Lung (tissue), 12 donors: Measurements from ENCODE around the gene CCL11. TPM values are rescaled to one million over a fixed set of nuclear protein-coding genes. Genes with fewer than 3 reads are reported as not detected.

Experiments used
- ATAC-seq: fragments of 200-7000 bp; cut with Tn5 transposase; one replicate; pipeline ENCODE4 v1.9.1; 2020; ENCODE audit warnings: moderate number of reproducible peaks; ENCODE audit not compliant: insufficient read depth, low FRiP score
- DNase-seq, 3 donors: peaks; one replicate each; pipeline ENCODE4 v3.0.0-alpha.2; 2013 to 2017
- H3K27ac ChIP-seq, 2 donors: one replicate each; pipeline ENCODE4 v1.5.1; 2013; ENCODE audit warnings: mild to moderate bottlenecking in 2 of 2, moderate library complexity in 2 of 2, control low read depth in 1 of 2, inconsistent platforms in 1 of 2, low read depth in 1 of 2, low read length in 1 of 2
- H3K27me3 ChIP-seq, 3 donors: one replicate each; pipeline ENCODE4 v1.5.1; 2013; ENCODE audit warnings: low read length in 2 of 3; ENCODE audit not compliant: control insufficient read depth in 3 of 3, insufficient read depth in 3 of 3
- H3K36me3 ChIP-seq, 4 donors: one replicate each; pipeline ENCODE4 v1.5.1; 2013; ENCODE audit warnings: low read length in 4 of 4, mild to moderate bottlenecking in 1 of 4, moderate library complexity in 1 of 4; ENCODE audit not compliant: control insufficient read depth in 4 of 4, insufficient read depth in 4 of 4
- H3K4me1 ChIP-seq, 5 donors: one replicate each; pipeline ENCODE4 v1.5.1; 2013; ENCODE audit warnings: low read length in 5 of 5, mild to moderate bottlenecking in 2 of 5, moderate library complexity in 1 of 5; ENCODE audit not compliant: control insufficient read depth in 5 of 5, insufficient read depth in 5 of 5
- H3K4me3 ChIP-seq: one replicate; pipeline ENCODE4 v1.5.1; 2013; ENCODE audit warnings: mild to moderate bottlenecking, control low read depth, moderate library complexity
- H3K9ac ChIP-seq, 2 donors: one replicate each; pipeline ENCODE4 v1.5.1; 2013; ENCODE audit warnings: low read length in 2 of 2, control low read depth in 1 of 2; ENCODE audit not compliant: insufficient read depth in 1 of 2
- H3K9me3 ChIP-seq, 4 donors: one replicate each; pipeline ENCODE4 v1.5.1; 2013; ENCODE audit warnings: low read length in 3 of 4, mild to moderate bottlenecking in 1 of 4, moderate library complexity in 1 of 4; ENCODE audit not compliant: control insufficient read depth in 4 of 4, insufficient read depth in 3 of 4
- CTCF ChIP-seq: IDR thresholded peaks from 2 replicates; pipeline ENCODE4 v1.5.1; 2012; ENCODE audit warnings: mild to moderate bottlenecking; ENCODE audit errors: control extremely low read depth, extremely low read depth
- WGBS, 2 donors: extraction: QIAGEN DNeasy Blood & Tissue Kit; methylation state at CpG; one replicate each; pipeline ENCODE4 v1.1.7; 2013; 5-methylcytosine and 5-hydroxymethylcytosine counted together
- polyA plus RNA-seq, 2 donors: library from polyadenylated mRNA; stranded (reverse); fragments of 200-250 nt; gene quantifications; one replicate each; pipeline ENCODE4 v1.2.1, GENCODE V29; 2013
- total RNA-seq, 2 donors: library from RNA; depleted of rRNA in 1 of 2; stranded (reverse); fragments of >200 nt in 1 of 2; gene quantifications; one replicate each; pipeline ENCODE4 v1.2.1, GENCODE V29; 2014 to 2021
- donor health status: control.
- donor health status: control.
- donor health status: Bipolar disorder and iron deficiency.
- donor health status: healthy.
- donor health status: DM: yes; HTN: yes; CAD: no.

CCL11 gene
- total and polyA plus RNA-seq, 4 donors, result 0.18 to 3.6 (median 0.59) TPM

DNA sequence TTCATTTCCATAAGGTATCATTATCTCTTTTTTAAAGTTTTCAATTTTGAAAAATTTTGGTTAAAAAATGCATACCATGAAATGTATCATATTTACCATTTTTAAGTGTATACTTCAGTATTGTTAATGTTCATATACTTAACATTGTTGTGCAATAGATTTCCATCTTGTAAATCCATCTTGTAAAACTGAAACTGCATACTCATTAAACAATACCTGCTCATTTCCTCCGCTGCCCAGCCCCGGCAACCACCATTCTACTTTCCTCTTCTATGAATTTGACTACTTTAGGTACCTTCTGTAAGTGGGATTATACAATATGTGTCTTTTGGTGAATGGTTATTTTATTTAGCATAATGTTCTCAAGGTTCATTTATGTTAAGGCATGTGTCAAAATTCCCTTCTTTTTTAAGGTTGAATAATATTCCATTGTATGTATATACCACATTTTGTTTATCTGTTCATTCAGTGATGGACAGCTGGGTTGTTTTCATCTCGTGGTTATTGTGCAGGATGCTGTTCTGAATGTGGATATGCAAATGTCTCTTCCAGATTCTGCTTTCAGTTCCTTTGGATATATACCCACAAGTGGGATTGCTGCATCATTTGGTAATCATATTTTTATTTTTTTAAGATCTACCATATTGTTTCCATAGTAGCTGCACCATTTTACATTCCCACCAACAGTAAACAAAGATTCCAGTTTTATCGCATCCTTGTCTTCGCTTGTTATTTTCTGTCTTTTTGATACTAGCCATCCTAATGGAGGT lies 23.8 kb upstream of the CCL11 start:
- H3K27me3 ChIP-seq, result no peaks in the 10 kb centered on the region
- no peak overlapping the region for H3K27ac ChIP-seq
- no peak overlapping the region for H3K4me3 ChIP-seq
- H3K9me3 ChIP-seq, result no peaks in the 10 kb centered on the region
- H3K4me1 ChIP-seq, result peaks cover 0 to 5% (median 0%) of the 10 kb centered on the region in 5 donors
- H3K36me3 ChIP-seq, result no peaks in the 10 kb centered on the region
- 76 to 80% methylated on average over 5 of the region's 5 CpGs for WGBS, 2 donors
- no peak for TF ChIP-seq CTCF
- no peak overlapping the region for H3K9ac ChIP-seq
- no peak for ATAC-seq
- no peak for DNase-seq

DNA sequence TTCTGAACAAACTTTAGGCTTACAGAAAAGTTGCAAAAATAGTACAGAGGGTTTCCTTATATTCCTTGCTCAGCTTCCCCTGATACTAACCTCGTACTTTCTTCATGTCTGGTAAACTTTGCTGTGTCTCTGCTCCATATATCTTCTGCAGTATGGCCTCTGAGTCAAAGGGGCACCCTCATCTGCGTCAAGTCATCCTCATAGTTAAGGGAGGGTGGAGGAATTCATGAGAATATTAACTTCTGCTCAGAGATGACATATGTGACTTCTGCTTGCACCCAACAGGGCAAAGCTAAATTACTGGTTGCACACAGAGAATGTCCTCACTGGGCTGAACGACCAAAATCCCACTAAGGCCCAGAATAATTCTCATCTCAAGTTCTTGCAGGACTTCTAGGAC lies 19.8 kb upstream of the CCL11 start:
- Histone ChIP-seq H3K4me3 (no peak overlapping the region), H3K36me3 (no peaks in the 10 kb centered on the region), H3K27me3 (no peaks in the 10 kb centered on the region), H3K4me1 (no peaks in the 10 kb centered on the region), H3K9me3 (no peaks in the 10 kb centered on the region), H3K9ac (no peak overlapping the region), H3K27ac (no peak overlapping the region)
- DNase-seq (no peak), ATAC-seq (no peak)
- WGBS, 2 donors, result 43 to 55% methylated on average over 3 of the region's 3 CpGs
- no peak for TF ChIP-seq CTCF

GRCh38 chr17:34269969-34270368 lies 15.6 kb upstream of the CCL11 start, which contains the start of gene CCL7:
TSS of gene CCL7 (plus strand) at chr17:34270221. CDS start at chr17:34270291, 70 bp downstream.
- no peak for TF ChIP-seq CTCF
- Histone ChIP-seq H3K4me1 (peaks cover 0 to 2% (median 0%) of the 10 kb centered on the region in 5 donors), H3K27me3 (no peaks in the 10 kb centered on the region), H3K36me3 (no peaks in the 10 kb centered on the region), H3K4me3 (no peak within 1 kb of the TSS), H3K9me3 (no peaks in the 10 kb centered on the region), H3K9ac (no peak within 1 kb of the TSS), H3K27ac (no peak within 1 kb of the TSS)
- DNase-seq, result no peak
- no peak for ATAC-seq
- 28 to 32% methylated on average over 1 of the region's 1 CpG for WGBS, 2 donors
